Aorta (tissue), 5 donors: ENCODE results near the gene DPYSL3. TPM values are rescaled to one million over a fixed set of nuclear protein-coding genes. Genes with fewer than 3 reads are reported as not detected.
A peak's percentile ranks its signal among the peaks of the same experiment; 100 is the strongest.

Experiments
- ATAC-seq: fragments of 200-7000 bp; cut with Tn5 transposase; one replicate; pipeline ENCODE4 v1.9.1; 2022; ENCODE audit warnings: moderate library complexity; ENCODE audit not compliant: low FRiP score
- DNase-seq, 2 donors: peaks; one replicate each; pipeline ENCODE4 v3.0.0-alpha.2; 2020
- H3K27ac ChIP-seq, 2 donors: one replicate each; pipeline ENCODE4 v1.5.1; 2013; ENCODE audit warnings: low read length in 2 of 2, mild to moderate bottlenecking in 2 of 2, moderate library complexity in 2 of 2, control low read depth in 1 of 2, inconsistent platforms in 1 of 2, low read depth in 1 of 2
- H3K27me3 ChIP-seq, 2 donors: one replicate each; pipeline ENCODE4 v1.6.1; 2013; ENCODE audit warnings: control low read depth in 1 of 2, low read length in 1 of 2, mild to moderate bottlenecking in 1 of 2, moderate library complexity in 1 of 2; ENCODE audit not compliant: insufficient read depth in 2 of 2, control insufficient read depth in 1 of 2
- H3K36me3 ChIP-seq, 2 donors: one replicate each; pipeline ENCODE4 v1.6.1; 2013; ENCODE audit warnings: control low read depth in 1 of 2, low read length in 1 of 2, mild to moderate bottlenecking in 1 of 2; ENCODE audit not compliant: insufficient read depth in 2 of 2, control insufficient read depth in 1 of 2
- H3K4me1 ChIP-seq, 2 donors: one replicate each; pipeline ENCODE4 v1.6.1; 2013; ENCODE audit warnings: low read length in 2 of 2, control low read depth in 1 of 2, mild to moderate bottlenecking in 1 of 2, moderate library complexity in 1 of 2; ENCODE audit not compliant: insufficient read depth in 2 of 2, control insufficient read depth in 1 of 2
- H3K4me3 ChIP-seq, 2 donors: one replicate each; pipeline ENCODE4 v1.5.1; 2013; ENCODE audit warnings: low read length in 2 of 2, control low read depth in 1 of 2, mild to moderate bottlenecking in 1 of 2
- H3K9me3 ChIP-seq: one replicate; pipeline ENCODE4 v1.6.1; 2013; ENCODE audit warnings: mild to moderate bottlenecking, low read length; ENCODE audit not compliant: control insufficient read depth
- WGBS, 2 donors: extraction: QIAGEN DNeasy Blood & Tissue Kit; methylation state at CpG; one replicate each; pipeline ENCODE4 v1.1.7; 2013; 5-methylcytosine and 5-hydroxymethylcytosine counted together
- intact Hi-C, 2 donors: fragments of 100-400 bp; cut with DNase I; formaldehyde crosslinking; loops; one replicate each; pipeline versions ENCODE4 v1.14.2 to v1.15.0; 2022
- polyA plus RNA-seq, 2 donors: library from polyadenylated mRNA; stranded (reverse); fragments of 200-250 nt; gene quantifications; one replicate each; pipeline ENCODE4 v1.2.3, GENCODE V29; 2013
- total RNA-seq, 2 donors: library from RNA; stranded (reverse); fragmentation: NEBNext Ultra II Directional; extraction: Animal tissue kit (Norgen Biotek cat#: 25700); gene quantifications; one replicate each; pipeline ENCODE4 v1.2.1, GENCODE V29; 2021
- donor health status: healthy with polysubstance abuse.
- donor health status: Bipolar disorder and iron deficiency.
- donor health status: DM: no; HTN: no; CAD: no.
- donor health status: DM: no; HTN: no; CAD: no.
- donor health status: DM: yes; HTN: yes; CAD: no.

The DPYSL3 gene
- total and polyA plus RNA-seq, 4 donors, result 85.1 to 344 (median 195) TPM

DNA sequence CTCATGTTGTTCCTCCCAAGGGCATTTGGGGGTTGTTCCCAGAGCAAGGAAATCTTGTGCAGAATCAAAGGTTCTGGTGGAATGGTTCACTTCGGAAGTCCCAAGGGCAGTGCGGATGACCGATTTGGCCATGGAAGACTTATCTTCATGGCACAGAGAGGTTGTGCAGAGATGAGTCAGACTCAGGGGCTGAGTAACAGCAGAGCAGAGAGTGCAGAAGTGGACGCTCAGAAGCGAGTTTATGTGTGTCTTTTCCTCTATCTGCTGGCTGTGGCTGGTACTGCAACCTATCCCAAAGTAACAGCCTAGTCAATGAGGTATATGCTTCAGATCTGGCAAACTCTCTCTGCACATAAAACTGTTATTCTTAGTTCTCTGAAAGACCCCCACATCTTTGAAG, 118.1 kb downstream of the DPYSL3 start:
- Histone ChIP-seq H3K27ac (no peak overlapping the region), H3K4me3 (no peak overlapping the region), H3K4me1 (no peaks in the 10 kb centered on the region), H3K9me3 (no peaks in the 10 kb centered on the region), H3K27me3 (no peaks in the 10 kb centered on the region), H3K36me3 (peaks cover 0 to 9% of the 10 kb centered on the region in 2 donors)
- intact Hi-C loops, result no loop called here
- DNase-seq, result peak in 1 of 2 donors; percentile 71
- WGBS, 2 donors, result 40 to 47% methylated on average over 5 of the region's 5 CpGs
- ATAC-seq, result peak; percentile 84

DNA sequence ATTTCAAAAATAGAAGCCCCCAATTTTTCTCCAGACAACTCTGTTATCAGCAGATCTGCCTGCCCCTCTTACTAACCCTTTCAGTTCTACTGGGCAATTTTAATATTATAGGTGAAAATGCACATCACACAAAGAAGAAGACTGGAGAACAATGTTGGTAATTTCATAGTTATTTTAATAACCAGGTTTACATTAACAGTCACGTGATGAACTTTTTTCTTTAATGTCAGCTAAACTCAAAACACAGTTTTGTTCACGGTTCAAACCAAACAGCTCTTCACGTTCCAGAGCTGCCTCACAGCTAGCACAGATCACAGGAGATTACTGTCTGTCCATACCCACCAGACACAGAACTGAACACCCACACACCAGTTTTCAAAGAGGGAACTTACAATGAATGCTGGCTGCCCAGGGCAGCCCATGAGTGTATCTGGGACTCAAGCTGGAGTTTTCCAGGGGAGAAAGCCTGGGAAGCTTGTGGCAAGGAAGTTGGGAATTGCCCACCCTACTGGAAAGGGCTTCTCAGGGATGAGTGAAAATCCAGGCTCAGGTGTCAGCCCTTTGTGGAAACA, 119.1 kb downstream of the DPYSL3 start:
- Histone ChIP-seq H3K9me3 (no peaks in the 10 kb centered on the region), H3K4me3 (no peak overlapping the region), H3K36me3 (peaks cover 0 to 4% of the 10 kb centered on the region in 2 donors), H3K27me3 (no peaks in the 10 kb centered on the region), H3K27ac (peak overlapping the region in 1 of 2 donors; percentile 30), H3K4me1 (no peaks in the 10 kb centered on the region)
- ATAC-seq (no peak), DNase-seq (no peak)
- WGBS, 2 donors, result 52 to 56% methylated on average over 3 of the region's 3 CpGs
- intact Hi-C loops, result no loop called here

DNA sequence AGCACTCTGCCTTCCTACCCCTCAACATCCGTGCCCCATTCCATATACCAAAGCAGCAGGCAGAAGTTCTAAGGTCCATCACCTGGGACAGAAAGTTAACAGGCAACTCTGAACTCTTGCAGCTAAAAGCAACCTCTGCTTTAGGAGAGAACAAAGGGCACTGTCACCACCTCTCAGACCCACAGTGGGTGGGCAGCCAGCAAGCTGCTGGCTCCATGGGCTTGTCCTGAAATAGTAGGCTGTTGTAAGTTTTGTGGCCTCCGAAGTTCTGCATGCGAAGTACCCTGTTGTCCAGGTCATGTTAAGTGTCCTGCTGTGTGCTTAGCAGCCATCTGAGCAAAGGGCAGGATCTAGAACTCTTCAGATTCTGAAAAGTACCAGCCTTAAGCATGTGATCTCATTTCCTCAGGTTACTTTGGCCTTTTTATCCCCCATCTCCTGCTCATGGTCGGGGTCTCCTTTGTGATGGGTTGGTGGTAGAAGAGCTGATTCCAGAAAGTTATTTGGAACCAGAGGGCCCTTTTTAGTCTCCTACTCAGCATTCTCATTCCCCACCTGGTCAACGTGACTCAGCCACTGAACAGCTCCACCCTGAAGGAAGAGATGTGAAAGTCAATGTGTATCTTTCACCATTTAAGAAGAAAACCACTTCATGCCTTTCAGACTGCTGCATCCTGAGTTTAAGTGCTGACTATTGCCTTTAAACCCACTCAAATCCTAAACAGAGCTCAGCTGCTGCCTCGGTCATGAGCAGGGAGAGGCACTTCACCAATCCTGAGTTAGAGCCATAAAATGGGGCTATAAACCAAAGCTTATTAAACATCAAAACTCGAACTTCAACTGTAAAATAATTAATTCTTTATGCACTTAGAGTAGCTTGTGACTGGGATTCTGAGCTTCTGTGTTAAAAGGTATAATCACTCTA, 121.4 kb downstream of the DPYSL3 start:
- intact Hi-C loops, result no loop called here
- H3K36me3 ChIP-seq, result peaks cover 0 to 2% of the 10 kb centered on the region in 2 donors
- 69 to 75% methylated on average over 7 of the region's 7 CpGs for WGBS, 2 donors
- H3K4me1 ChIP-seq, result no peaks in the 10 kb centered on the region
- no peak overlapping the region for H3K4me3 ChIP-seq
- DNase-seq, result no peak
- H3K27ac ChIP-seq, result peak overlapping the region; percentile 18 to 26
- no peak for ATAC-seq
- no peaks in the 10 kb centered on the region for H3K27me3 ChIP-seq
- no peaks in the 10 kb centered on the region for H3K9me3 ChIP-seq

DNA sequence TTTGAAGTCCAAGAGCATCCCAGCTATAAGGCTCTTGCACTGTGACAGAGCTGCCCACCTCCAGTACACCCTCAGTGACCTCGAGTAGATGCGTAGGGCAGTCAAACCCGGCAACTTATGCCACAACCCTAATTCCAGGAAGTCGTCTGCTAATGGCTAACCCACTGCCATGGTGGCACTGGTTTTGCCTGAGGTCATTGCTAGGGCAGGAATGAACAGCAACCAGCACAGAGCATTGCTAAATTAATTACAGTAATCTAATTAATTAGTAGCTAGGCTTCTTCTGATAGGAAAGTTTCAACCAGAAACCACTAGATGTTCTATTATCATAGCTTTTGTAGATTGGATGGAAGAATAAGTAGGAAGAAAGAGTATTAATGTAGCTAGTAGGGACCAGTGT, 122.8 kb downstream of the DPYSL3 start:
- intact Hi-C loops, result no loop called here
- DNase-seq (no peak), ATAC-seq (no peak)
- H3K4me3 ChIP-seq, result no peak overlapping the region
- H3K9me3 ChIP-seq, result no peaks in the 10 kb centered on the region
- peak overlapping the region in 1 of 2 donors; percentile 40 for H3K27ac ChIP-seq
- H3K4me1 ChIP-seq, result no peaks in the 10 kb centered on the region
- no peaks in the 10 kb centered on the region for H3K27me3 ChIP-seq
- H3K36me3 ChIP-seq, result peaks cover 0 to 2% of the 10 kb centered on the region in 2 donors
- WGBS, 2 donors, result 79 to 85% methylated on average over 4 of the region's 4 CpGs

DNA sequence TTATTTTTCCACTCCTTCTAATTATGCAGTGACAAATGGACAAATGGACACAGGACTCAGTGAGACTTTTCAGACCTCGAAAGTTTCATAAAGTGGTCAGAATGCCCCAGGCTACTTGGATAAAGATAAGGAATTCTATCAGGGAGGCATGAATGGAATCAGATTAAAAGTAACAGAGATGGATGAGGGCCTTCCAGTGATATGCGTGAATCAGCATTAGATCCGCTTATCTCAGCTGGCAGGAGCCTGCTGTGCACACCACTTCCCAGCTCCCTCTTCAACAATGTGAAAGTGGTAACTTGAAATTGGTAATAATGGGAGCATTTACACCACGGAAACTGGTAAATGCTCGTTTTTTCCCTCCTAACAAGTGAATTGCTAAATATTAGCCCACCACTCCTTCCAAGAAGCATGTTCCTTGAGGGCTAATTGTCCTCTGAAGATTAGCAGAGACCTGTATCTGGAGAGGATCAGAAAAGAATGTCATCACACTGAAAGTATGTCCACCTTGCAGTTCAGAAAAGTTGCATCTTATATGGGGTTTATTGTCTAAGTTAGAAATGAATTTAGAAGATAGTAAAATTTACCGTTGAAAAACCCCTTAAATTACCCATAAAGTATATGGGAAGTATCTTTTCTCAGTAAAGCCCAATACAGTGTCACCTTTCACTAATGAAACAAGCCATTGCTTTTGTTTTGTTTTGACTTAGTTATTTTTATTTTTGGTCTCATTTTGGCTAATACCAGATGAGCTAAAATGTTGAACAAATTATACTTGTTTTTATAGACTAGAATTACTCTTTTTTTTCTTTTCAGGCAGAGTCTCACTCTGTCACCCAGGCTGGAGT, 125.3 kb downstream of the DPYSL3 start:
- ATAC-seq, result no peak
- 70 to 73% methylated on average over 6 of the region's 6 CpGs for WGBS, 2 donors
- intact Hi-C loops, result no loop called here

DNA sequence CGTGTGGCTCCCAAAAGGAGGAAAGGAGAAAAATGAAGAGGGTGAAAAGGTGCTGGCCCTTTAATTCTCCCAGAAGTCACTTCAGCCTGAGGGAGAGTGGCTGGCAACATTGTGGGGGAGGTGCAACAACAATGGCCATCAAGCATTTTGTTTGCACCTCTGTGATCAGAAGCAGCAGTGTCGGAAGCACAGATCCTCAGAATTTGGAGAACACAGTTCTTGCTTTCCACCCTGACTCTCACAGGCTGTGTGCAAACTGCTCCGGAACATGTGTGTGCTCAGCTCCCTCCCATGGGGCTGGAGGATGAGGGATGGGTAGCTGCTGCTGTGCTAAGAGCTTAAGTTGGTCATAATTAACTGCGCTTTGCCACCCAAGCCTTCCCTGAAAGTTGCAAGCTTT, 127.1 kb downstream of the DPYSL3 start:
- 18 to 30% methylated on average over 4 of the region's 4 CpGs for WGBS, 2 donors
- Histone ChIP-seq H3K27ac (peak overlapping the region in 1 of 2 donors; percentile 22), H3K27me3 (no peaks in the 10 kb centered on the region), H3K36me3 (no peaks in the 10 kb centered on the region), H3K9me3 (no peaks in the 10 kb centered on the region), H3K4me1 (no peaks in the 10 kb centered on the region), H3K4me3 (no peak overlapping the region)
- DNase-seq (no peak), ATAC-seq (no peak)
- intact Hi-C loops, result no loop called here

More for the DNA sequence above, 125.3 kb downstream of the DPYSL3 start:
- Histone ChIP-seq H3K27ac (no peak overlapping the region), H3K4me1 (no peaks in the 10 kb centered on the region), H3K36me3 (peaks cover 0 to 2% of the 10 kb centered on the region in 2 donors), H3K4me3 (no peak overlapping the region), H3K9me3 (no peaks in the 10 kb centered on the region), H3K27me3 (no peaks in the 10 kb centered on the region)
- DNase-seq, result no peak

DNA sequence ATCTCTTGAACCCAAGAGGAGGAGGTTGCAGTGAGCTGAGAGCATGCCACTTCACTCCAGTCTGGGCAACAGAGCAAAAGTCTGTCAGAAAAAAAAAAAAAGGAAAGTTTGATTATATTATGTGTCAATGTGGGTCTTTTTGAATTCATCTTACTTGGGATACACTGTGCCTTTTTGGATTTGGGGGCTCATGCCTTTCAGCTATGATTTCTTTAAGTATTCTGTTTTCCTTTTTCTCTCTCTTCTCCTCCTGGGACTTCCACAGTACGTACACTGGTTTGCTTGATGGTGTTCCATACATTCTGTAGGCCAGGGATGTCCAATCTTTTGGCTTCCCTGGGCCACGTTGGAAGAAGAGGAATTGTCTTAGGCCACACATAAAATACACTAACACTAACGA, 128.3 kb downstream of the DPYSL3 start:
- Histone ChIP-seq H3K4me1 (no peaks in the 10 kb centered on the region), H3K27ac (no peak overlapping the region), H3K4me3 (no peak overlapping the region), H3K9me3 (no peaks in the 10 kb centered on the region), H3K27me3 (no peaks in the 10 kb centered on the region), H3K36me3 (no peaks in the 10 kb centered on the region)
- intact Hi-C loops, result no loop called here
- no peak for DNase-seq
- 89 to 95% methylated on average over 3 of the region's 3 CpGs for WGBS, 2 donors
- no peak for ATAC-seq

DNA sequence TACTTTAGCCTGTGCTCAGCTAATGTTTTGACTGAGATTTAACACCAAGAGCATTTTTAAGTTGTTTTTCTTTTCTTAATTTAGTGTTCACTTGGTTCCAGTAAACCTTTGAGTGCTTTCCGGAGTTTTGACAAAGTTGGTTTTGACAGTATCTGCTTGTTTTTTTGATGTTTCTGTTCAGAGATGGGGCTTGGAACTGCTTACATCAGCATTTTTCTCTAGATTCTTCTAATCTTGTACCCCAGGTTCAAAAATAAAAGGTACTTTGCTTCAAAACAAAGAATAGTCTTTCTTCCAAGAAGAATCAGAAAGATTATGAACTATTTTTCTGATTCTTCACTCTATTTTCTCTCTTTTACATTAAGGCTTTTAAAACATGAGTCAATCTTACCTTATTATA, 132.2 kb downstream of the DPYSL3 start:
- WGBS, 2 donors, result 48 to 50% methylated on average over 1 of the region's 1 CpG
- no peaks in the 10 kb centered on the region for H3K9me3 ChIP-seq
- intact Hi-C loops, result no loop called here

More for the DNA sequence above, 132.2 kb downstream of the DPYSL3 start:
- DNase-seq (no peak), ATAC-seq (no peak)
- no peak overlapping the region for H3K27ac ChIP-seq
- H3K27me3 ChIP-seq, result no peaks in the 10 kb centered on the region
- no peak overlapping the region for H3K4me3 ChIP-seq
- H3K36me3 ChIP-seq, result peaks cover 0 to 3% of the 10 kb centered on the region in 2 donors
- H3K4me1 ChIP-seq, result no peaks in the 10 kb centered on the region
